GM11168 (cell line): ENCODE measurements around the gene ACVR2B.

Experiments
- in situ Hi-C: fragments of 300-500 bp; cut with MboI; formaldehyde crosslinking; loops from one replicate; pipeline ENCODE4 v1.12.0; 2022; ENCODE audit warnings: low sequenced_read_pairs; ENCODE audit not compliant: unreplicated experiment

Gene ACVR2B

GRCh38 chr3:38457111-38458003 lies 3.7 kb downstream of the ACVR2B start:
- in situ Hi-C loops = no loop called here

- in situ Hi-C loops = no loop called here
Measured at GRCh38 chr3:38458796-38459498, 5.3 kb downstream of the ACVR2B start.

GRCh38 chr3:38459499-38460048 lies 5.9 kb downstream of the ACVR2B start:
- in situ Hi-C loops = no loop called here

- in situ Hi-C loops = no loop called here
Measured at GRCh38 chr3:38460377-38461270, 6.9 kb downstream of the ACVR2B start.

GRCh38 chr3:38465588-38466154 lies 12.0 kb downstream of the ACVR2B start:
- in situ Hi-C loops = no loop called here

GRCh38 chr3:38468765-38469164 lies 15.1 kb downstream of the ACVR2B start:
- in situ Hi-C loops = no loop called here

GRCh38 chr3:38469852-38470251 lies 16.2 kb downstream of the ACVR2B start:
- in situ Hi-C loops = no loop called here

- in situ Hi-C loops = no loop called here
Measured at GRCh38 chr3:38471260-38471857, 17.7 kb downstream of the ACVR2B start.

- in situ Hi-C loops = no loop called here
Measured at GRCh38 chr3:38472342-38472741, 18.7 kb downstream of the ACVR2B start.

- in situ Hi-C loops = no loop called here
Measured at GRCh38 chr3:38473229-38473628, 19.5 kb downstream of the ACVR2B start.

- in situ Hi-C loops = loop anchor here (25.0 kb wide), 1 partner anchor 338 kb away; the partner anchor contains the start of genes ACAA1 and MYD88
Measured at GRCh38 chr3:38474928-38475605, 21.4 kb downstream of the ACVR2B start.

- in situ Hi-C loops = loop anchor here (25.0 kb wide), 1 partner anchor 338 kb away; the partner anchor contains the start of genes ACAA1 and MYD88
Measured at GRCh38 chr3:38475716-38476115, 22.0 kb downstream of the ACVR2B start.

GRCh38 chr3:38476157-38476756 lies 22.6 kb downstream of the ACVR2B start:
- in situ Hi-C loops = loop anchor here (25.0 kb wide), 1 partner anchor 339 kb away; the partner anchor contains the start of genes ACAA1 and MYD88

GRCh38 chr3:38477057-38477820 lies 23.5 kb downstream of the ACVR2B start:
- in situ Hi-C loops = loop anchor here (25.0 kb wide), 1 partner anchor 340 kb away; the partner anchor contains the start of genes ACAA1 and MYD88

GRCh38 chr3:38477839-38478450 lies 24.3 kb downstream of the ACVR2B start:
- in situ Hi-C loops = loop anchor here (25.0 kb wide), 1 partner anchor 341 kb away; the partner anchor contains the start of genes ACAA1 and MYD88

GRCh38 chr3:38478901-38479300 lies 25.2 kb downstream of the ACVR2B start:
- in situ Hi-C loops = loop anchor here (25.0 kb wide), 1 partner anchor 342 kb away; the partner anchor contains the start of genes ACAA1 and MYD88
